ENCODE results near the gene PCOLCE2. TPM values are rescaled to one million over a fixed set of nuclear protein-coding genes. Genes with fewer than 3 reads are reported as not detected.

PCOLCE2 gene
- total RNA-seq, 3 donors from 2014 or later: 30.2 to 178 (median 36.0) TPM

DNA sequence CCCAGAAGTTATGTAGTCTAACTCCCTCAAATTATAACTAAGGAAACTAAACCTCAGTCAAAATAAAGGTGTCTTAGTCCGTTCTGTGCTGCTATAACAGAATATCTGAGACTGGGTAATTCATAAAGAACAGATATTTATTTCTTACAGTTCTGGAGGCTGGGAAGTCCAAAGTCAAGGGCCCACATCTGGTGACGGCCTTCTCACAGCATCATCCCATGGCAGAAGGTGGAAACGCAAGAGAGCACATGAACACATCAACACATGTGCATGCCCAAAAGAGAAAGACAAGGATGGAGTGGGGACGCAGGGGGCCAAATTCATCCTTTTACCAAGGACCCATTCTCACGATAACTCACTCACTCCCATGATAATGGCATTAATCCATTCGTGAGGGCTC is 73.1 kb downstream of the PCOLCE2 start:
- no peak for DNase-seq (ENCODE audit: low spot score in 2 of 2)
- H3K4me1 ChIP-seq: no peaks in the 10 kb centered on the region
- no peaks in the 10 kb centered on the region for H3K9me3 ChIP-seq
- no peaks in the 10 kb centered on the region for H3K27me3 ChIP-seq
- H3K36me3 ChIP-seq: no peaks in the 10 kb centered on the region
- no peak overlapping the region for H3K4me3 ChIP-seq
- TF ChIP-seq POLR2AphosphoS5 (IDR thresholded peaks at IDR 0.05): no peak
- TF ChIP-seq, protein P1, sequence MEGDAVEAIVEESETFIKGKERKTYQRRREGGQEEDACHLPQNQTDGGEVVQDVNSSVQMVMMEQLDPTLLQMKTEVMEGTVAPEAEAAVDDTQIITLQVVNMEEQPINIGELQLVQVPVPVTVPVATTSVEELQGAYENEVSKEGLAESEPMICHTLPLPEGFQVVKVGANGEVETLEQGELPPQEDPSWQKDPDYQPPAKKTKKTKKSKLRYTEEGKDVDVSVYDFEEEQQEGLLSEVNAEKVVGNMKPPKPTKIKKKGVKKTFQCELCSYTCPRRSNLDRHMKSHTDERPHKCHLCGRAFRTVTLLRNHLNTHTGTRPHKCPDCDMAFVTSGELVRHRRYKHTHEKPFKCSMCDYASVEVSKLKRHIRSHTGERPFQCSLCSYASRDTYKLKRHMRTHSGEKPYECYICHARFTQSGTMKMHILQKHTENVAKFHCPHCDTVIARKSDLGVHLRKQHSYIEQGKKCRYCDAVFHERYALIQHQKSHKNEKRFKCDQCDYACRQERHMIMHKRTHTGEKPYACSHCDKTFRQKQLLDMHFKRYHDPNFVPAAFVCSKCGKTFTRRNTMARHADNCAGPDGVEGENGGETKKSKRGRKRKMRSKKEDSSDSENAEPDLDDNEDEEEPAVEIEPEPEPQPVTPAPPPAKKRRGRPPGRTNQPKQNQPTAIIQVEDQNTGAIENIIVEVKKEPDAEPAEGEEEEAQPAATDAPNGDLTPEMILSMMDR (IDR thresholded peaks at IDR 0.05): no peak
- no peak for TF ChIP-seq POLR2A (IDR thresholded peaks at IDR 0.05)
- no peak overlapping the region for H3K27ac ChIP-seq
- intact Hi-C loops (cut with DNase I; ENCODE audit: low total_unique reads): no loop called here

DNA sequence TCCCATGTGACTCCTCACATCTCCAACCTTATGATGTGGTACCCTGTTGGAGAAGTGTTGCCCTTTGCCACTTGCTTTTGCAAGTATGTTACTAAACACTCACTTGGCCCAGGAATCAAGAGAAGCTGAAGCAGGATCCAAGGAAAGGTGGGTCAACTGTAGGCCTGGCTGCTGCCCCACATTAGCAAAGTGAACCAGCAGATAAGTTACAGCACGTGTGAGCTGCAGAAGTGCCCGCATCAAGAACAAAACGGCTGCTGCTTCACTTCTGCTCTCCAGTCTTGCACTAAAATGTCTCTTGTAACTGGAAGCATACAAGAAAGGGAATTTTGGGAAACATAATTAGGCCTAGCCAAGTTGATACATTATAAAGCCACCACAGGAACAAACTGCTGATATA is 79.6 kb downstream of the PCOLCE2 start:
- intact Hi-C loops (cut with DNase I; ENCODE audit: low total_unique reads): no loop called here

GRCh38 chr3:142808103-142808917 is 80.6 kb downstream of the PCOLCE2 start:
- TF ChIP-seq, protein P1 (IDR thresholded peaks at IDR 0.05): no peak
- no peak for TF ChIP-seq POLR2AphosphoS5 (IDR thresholded peaks at IDR 0.05)
- TF ChIP-seq POLR2A (IDR thresholded peaks at IDR 0.05): no peak
- H3K36me3 ChIP-seq: peaks cover 10% of the 10 kb centered on the region
- no peaks in the 10 kb centered on the region for H3K4me1 ChIP-seq
- H3K27ac ChIP-seq: no peak overlapping the region
- H3K9me3 ChIP-seq: no peaks in the 10 kb centered on the region
- H3K4me3 ChIP-seq: no peak overlapping the region
- intact Hi-C loops (cut with DNase I; ENCODE audit: low total_unique reads): no loop called here
- no peaks in the 10 kb centered on the region for H3K27me3 ChIP-seq
- DNase-seq (ENCODE audit: low spot score in 2 of 2): no peak

More for the DNA sequence above, 79.6 kb downstream of the PCOLCE2 start:
- Histone ChIP-seq H3K27me3 (no peaks in the 10 kb centered on the region), H3K9me3 (no peaks in the 10 kb centered on the region), H3K4me1 (no peaks in the 10 kb centered on the region), H3K27ac (no peak overlapping the region), H3K36me3 (peaks cover 10% of the 10 kb centered on the region), H3K4me3 (no peak overlapping the region)
- no peak for TF ChIP-seq POLR2A (IDR thresholded peaks at IDR 0.05)
- no peak for DNase-seq (ENCODE audit: low spot score in 2 of 2)

- Histone ChIP-seq H3K36me3 (peaks cover 10% of the 10 kb centered on the region), H3K4me1 (no peaks in the 10 kb centered on the region), H3K27me3 (no peaks in the 10 kb centered on the region), H3K9me3 (no peaks in the 10 kb centered on the region), H3K27ac (no peak overlapping the region), H3K4me3 (no peak overlapping the region)
- intact Hi-C loops (cut with DNase I; ENCODE audit: low total_unique reads): no loop called here
- TF ChIP-seq POLR2A (IDR thresholded peaks at IDR 0.05): no peak
- TF ChIP-seq, protein P1 (IDR thresholded peaks at IDR 0.05): no peak
- no peak for TF ChIP-seq POLR2AphosphoS5 (IDR thresholded peaks at IDR 0.05)
- DNase-seq (ENCODE audit: low spot score in 2 of 2): no peak
Measured at GRCh38 chr3:142802891-142803290, 86.0 kb downstream of the PCOLCE2 start.

DNA sequence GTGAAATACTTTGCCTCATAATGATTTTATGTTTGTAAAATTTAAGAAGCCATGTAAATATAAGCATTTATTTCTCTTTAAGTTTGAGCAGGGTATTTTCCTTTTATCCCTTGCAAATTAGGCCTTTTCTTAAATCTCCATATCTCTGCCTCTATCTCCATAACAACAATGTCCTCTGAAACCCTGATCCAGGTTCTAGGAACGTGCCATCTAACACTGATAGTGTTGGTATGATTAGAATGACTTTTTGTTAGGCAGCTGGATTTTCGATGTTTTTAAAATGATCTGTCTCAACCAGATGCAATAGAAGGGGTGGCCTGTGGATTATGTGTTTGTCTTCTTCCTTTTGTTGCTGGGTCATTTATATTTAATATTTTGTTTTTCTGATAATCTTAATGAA is 87.1 kb downstream of the PCOLCE2 start:
- TF ChIP-seq POLR2A (IDR thresholded peaks at IDR 0.05) (no peak), POLR2AphosphoS5 (IDR thresholded peaks at IDR 0.05) (no peak)
- Histone ChIP-seq H3K27me3 (no peaks in the 10 kb centered on the region), H3K36me3 (peaks cover 8% of the 10 kb centered on the region), H3K4me3 (no peak overlapping the region), H3K27ac (no peak overlapping the region), H3K9me3 (no peaks in the 10 kb centered on the region), H3K4me1 (no peaks in the 10 kb centered on the region)
- DNase-seq (ENCODE audit: low spot score in 2 of 2): no peak
- intact Hi-C loops (cut with DNase I; ENCODE audit: low total_unique reads): no loop called here

DNA sequence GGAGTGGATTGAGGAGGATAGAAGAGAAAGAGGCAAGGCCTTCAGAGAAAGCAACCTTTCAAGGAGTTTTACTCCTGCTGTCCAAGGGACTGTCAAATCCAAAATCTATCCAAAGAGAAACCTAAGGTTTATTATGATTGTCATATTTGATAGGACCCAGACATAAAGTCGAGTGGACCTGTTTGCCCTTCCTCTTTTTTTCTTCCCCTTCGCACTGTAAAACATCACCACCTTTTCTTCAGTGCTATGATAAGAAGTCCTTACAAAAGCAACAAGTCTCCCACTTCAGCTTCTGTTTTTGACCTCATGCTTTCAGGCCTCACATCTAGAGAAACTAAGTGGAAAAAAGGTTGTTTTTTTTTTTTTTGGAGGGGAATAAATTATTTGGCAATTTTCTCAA is 92.1 kb downstream of the PCOLCE2 start:
- no peaks in the 10 kb centered on the region for H3K27me3 ChIP-seq
- H3K36me3 ChIP-seq: no peaks in the 10 kb centered on the region
- no peak overlapping the region for H3K27ac ChIP-seq
- H3K9me3 ChIP-seq: no peaks in the 10 kb centered on the region
- H3K4me3 ChIP-seq: no peak overlapping the region
- intact Hi-C loops (cut with DNase I; ENCODE audit: low total_unique reads): no loop called here
- no peak for DNase-seq (ENCODE audit: low spot score in 2 of 2)
- TF ChIP-seq, protein P1 (IDR thresholded peaks at IDR 0.05): no peak
- TF ChIP-seq POLR2AphosphoS5 (IDR thresholded peaks at IDR 0.05): no peak
- no peaks in the 10 kb centered on the region for H3K4me1 ChIP-seq

All from breast epithelium (tissue), 4 donors.